Measurements from ENCODE around the gene TMEM272. TPM values are rescaled to one million over a fixed set of nuclear protein-coding genes. Genes with fewer than 3 reads are reported as not detected.

The TMEM272 gene
- total RNA-seq, 4 donors from 2014 or later: not detected

DNA sequence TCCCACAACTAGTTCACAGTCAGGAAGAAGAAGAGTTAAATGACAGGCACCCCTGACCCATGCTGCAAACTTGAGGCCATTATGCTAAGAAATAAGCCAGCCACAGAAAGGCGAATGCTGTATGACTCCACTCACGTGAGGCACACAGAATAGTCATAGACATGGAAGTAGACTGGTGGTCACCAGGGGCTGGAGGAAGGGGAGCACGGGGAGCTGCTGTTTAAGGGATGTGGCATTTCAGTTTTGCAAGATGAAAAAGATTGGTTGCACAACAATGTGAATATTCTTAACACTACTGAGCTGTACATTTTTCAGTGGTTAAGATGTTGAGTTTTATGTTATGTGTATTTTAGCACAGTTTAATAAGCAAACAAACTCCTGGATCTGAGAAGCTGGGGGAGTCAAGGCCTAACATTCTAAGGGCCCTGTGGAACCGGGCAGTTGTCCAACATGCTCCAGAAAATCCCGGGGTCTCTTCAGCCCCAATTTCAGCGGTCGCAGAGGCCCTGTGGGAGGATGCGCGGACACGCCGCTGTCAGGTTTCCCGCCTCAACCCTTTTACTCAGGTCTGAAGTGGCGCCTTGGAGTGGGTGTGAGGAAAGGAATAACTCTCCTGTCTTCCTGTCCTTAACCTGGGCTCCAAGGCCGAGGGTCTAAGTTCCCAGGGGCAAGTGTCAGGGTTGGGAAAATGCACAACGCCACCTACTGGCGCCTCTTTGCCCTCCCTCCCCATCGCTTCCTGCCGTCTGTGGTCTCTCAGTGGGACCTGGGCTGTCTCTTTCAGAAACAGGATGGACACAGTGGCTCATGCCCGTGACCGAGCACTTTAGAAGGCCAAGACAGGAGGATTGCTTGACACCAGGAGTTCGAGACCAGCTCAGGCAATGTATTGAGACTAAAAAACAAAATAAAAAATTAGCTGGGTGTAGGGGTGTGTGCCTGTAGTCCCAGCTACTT, 4.4 kb upstream of the TMEM272 start:
- TF ChIP-seq, protein P1, sequence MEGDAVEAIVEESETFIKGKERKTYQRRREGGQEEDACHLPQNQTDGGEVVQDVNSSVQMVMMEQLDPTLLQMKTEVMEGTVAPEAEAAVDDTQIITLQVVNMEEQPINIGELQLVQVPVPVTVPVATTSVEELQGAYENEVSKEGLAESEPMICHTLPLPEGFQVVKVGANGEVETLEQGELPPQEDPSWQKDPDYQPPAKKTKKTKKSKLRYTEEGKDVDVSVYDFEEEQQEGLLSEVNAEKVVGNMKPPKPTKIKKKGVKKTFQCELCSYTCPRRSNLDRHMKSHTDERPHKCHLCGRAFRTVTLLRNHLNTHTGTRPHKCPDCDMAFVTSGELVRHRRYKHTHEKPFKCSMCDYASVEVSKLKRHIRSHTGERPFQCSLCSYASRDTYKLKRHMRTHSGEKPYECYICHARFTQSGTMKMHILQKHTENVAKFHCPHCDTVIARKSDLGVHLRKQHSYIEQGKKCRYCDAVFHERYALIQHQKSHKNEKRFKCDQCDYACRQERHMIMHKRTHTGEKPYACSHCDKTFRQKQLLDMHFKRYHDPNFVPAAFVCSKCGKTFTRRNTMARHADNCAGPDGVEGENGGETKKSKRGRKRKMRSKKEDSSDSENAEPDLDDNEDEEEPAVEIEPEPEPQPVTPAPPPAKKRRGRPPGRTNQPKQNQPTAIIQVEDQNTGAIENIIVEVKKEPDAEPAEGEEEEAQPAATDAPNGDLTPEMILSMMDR (IDR thresholded peaks at IDR 0.05; ENCODE audit: low read depth): no peak

DNA sequence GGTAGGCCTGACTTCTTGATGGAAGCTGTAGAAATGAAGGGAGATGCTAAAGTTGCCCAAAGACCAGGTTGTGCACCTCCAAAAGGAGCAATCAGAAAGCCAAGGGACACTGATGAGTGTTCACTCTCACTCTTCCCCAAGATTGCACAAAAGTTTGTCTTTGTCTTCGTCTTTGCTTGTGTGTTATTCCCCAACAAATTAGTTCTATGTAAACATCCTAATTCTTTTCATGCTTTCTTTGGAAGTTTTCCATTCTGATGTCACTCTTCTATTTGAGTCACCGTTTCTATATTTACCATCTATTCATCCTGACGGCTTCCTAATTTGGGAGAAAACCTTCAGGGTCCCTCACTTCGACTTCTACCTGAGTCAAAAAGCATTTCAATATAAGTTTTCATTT, 3.7 kb upstream of the TMEM272 start:
- TF ChIP-seq, protein P1 (IDR thresholded peaks at IDR 0.05; ENCODE audit: low read depth): no peak

DNA sequence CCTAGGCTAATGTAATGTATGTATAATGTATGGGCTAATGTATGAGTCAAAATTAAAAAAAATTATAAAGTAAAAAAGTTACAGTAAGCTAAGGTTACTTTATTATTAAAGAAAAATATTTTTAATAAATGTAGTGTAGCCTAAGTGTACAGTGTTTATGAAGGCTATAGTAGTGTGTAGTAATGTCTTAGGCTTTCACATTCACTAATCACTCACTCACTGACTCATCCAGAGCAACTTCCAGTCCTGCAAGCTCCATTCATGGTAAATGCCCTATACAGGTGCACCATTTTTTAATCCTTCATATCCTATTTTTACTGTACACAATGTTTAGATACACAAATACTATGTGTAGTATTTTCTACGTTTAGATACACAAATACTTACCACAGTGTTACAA, 1.8 kb upstream of the TMEM272 start:
- TF ChIP-seq, protein P1 (IDR thresholded peaks at IDR 0.05; ENCODE audit: low read depth): no peak

DNA sequence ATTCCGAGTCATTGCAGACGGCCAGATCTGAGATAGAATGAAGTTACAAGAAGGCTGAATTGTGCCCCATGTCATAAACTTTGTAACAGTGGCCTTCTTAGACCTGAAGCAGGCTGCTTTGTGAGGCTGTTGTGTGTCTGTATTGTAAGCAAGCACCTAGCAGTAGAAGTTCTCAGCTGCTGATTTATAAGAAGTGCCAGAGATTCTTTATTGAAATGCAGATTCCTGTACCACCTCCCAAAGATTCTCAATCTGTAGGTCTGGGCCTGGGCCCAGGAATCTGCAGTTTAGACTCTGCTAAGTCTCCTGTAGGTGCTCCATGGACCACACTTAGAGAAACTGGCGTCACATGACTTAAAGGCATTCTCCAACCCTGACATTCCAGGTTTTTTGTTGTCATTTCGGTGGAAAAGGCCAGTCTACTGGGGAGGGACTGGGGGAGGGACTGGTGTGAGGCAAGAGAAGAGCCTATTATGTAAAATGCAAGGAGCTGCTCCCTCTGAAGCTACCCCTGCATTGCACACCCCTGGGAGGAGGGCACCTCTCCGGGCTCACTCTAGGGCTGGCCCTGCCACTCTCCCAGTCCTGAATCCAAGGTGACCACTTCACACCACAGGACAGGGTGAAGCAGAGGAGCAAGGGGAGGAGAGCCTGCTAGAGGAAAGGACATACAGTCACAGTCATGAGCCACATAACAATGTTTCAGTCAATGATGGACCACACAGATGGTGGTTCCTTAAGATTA, 769 bp upstream of the TMEM272 start:
- TF ChIP-seq, protein P1 (IDR thresholded peaks at IDR 0.05; ENCODE audit: low read depth): no peak

DNA sequence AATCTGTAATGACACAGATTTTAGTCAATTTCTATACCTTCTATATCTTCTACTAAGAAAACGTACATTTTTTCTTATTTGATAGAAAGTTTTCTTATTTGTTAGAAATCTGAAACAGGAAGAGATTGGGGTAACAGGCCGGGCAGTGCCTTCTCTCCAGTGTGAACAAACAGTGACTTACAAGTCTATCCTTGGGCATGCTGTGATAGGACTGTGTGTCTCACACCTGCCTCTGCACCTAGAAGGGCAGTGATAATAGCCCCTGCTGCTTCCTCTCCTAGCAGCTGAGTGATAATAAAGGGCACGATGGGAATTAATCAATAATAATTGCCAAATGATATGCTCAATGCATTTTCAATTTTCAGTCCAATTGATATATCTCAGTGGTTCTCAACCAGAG, 1.4 kb downstream of the TMEM272 start:
- TF ChIP-seq, protein P1 (IDR thresholded peaks at IDR 0.05; ENCODE audit: low read depth): no peak

DNA sequence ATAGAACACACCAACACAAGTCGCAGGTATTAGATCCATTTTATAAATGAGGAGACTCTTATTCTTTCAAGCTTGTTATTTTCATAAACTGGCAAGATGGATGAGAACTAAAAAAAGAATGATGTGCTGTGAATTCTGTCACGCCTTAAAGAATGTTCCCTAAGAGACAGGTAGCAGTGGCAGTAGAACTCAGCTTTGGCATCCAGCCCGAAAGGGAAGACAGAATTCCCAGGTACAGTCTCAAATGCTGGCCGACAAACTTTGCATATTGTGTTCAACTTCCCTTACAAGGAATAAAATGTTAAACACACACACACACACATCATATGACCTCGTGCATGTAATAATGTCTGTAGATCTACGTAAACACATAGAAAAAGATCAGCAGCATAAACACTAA, 3.2 kb downstream of the TMEM272 start:
- TF ChIP-seq, protein P1 (IDR thresholded peaks at IDR 0.05; ENCODE audit: low read depth): no peak

DNA sequence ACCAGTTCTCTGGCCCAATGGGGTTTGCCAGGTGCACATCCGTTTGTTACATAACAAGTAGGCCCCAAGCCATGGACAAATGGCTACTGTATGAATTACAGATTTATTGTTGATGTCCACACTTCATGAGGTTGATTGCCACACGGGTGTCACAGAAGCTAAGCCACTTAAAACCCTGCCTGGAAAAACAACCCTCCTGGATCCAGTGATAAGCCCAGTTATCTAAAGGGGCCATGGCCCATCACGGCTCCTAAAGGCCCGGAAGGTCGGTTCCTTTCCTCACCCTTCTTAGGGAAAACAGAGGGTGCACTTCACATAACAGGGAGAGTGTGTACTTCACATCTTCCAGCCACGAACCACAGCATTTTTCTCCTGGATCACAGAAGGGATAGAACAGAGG, 4.1 kb downstream of the TMEM272 start:
- TF ChIP-seq, protein P1 (IDR thresholded peaks at IDR 0.05; ENCODE audit: low read depth): no peak

All from subcutaneous adipose tissue (tissue), 4 donors.